Cardiac septum (tissue), 1 donor: ENCODE results near the gene P3H3. TPM values are rescaled to one million over a fixed set of nuclear protein-coding genes. Genes with fewer than 3 reads are reported as not detected.

ENCODE experiments used
- DNase-seq: peaks from one replicate; pipeline ENCODE4 v3.0.0-alpha.2; 2020; ENCODE audit warnings: low spot score
- intact Hi-C: fragments of 100-400 bp; cut with DNase I; formaldehyde crosslinking; loops from one replicate; pipeline ENCODE4 v1.14.0; 2022
- total RNA-seq: library from RNA; stranded (reverse); fragmentation: NEBNext Ultra II Directional; extraction: Animal tissue kit (Norgen Biotek cat#: 25700); gene quantifications from one replicate; pipeline ENCODE4 v1.2.1, GENCODE V29; 2021
- donor health status: DM: no; HTN: no; CAD: no.

The P3H3 gene
- total RNA-seq, 1 donor from 2014 or later = 25.7 TPM

DNA sequence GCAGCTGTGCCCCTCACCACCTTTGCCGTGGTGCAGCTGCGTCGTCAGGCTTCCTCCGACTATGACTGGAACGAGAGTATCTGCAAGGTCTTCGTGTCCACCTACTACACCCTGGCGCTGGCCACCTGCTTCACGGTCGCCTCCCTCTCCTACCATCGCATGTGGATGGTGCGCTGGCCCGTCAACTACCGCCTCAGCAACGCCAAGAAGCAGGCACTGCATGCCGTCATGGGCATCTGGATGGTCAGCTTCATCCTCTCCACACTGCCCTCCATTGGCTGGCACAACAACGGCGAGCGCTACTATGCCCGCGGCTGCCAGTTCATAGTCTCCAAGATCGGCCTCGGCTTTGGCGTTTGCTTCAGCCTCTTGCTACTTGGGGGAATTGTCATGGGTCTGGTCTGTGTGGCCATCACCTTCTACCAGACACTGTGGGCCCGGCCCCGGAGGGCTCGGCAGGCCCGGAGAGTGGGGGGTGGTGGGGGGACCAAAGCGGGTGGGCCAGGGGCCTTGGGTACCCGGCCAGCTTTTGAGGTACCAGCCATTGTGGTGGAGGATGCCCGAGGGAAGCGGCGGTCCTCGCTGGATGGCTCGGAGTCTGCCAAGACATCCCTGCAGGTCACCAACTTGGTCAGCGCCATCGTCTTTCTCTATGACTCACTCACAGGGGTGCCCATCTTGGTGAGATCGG, 4.0 kb upstream of the P3H3 start:
- no peak for DNase-seq
- intact Hi-C loops = no loop called here

DNA sequence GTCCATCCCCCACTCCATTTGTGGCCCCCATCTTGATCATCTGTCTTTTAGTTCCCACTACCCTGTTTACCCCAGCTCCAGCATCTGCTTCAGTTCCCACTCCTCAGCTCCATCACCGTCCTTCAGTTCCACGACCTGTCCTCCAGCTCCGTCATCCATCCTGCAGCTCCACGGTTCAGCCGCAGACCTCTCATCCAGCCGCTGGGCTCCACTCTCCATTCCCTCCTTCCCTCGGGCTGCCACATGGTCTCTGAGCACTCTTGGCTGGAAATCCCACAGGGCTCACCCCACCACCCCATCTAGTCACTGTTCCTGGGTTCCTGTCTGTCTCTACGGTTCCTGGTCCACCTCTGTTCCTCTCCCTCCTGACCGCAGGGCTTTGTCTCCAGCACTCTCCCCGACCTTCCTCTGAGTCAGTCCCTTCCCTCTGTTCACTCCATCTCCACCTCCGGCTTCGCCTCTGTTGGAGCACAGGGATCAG, 3.3 kb upstream of the P3H3 start:
- intact Hi-C loops = loop anchor here (5.0 kb wide), 3 partner anchors 58 to 213 kb away; partner anchors contain the start of genes MLF2 and PTMS

GRCh38 chr12:6825398-6826124, 2.6 kb upstream of the P3H3 start:
- peak; percentile 93 for DNase-seq
- intact Hi-C loops = loop anchor here (5.0 kb wide), 3 partner anchors 58 to 213 kb away; partner anchors contain the start of genes MLF2 and PTMS

More for the DNA sequence above, 3.3 kb upstream of the P3H3 start:
- DNase-seq = no peak

- intact Hi-C loops = loop anchor here (5.0 kb wide), 3 partner anchors 59 to 214 kb away; partner anchors contain the start of genes MLF2 and PTMS
- DNase-seq = no peak
Measured at GRCh38 chr12:6826125-6826733, 2.0 kb upstream of the P3H3 start.

DNA sequence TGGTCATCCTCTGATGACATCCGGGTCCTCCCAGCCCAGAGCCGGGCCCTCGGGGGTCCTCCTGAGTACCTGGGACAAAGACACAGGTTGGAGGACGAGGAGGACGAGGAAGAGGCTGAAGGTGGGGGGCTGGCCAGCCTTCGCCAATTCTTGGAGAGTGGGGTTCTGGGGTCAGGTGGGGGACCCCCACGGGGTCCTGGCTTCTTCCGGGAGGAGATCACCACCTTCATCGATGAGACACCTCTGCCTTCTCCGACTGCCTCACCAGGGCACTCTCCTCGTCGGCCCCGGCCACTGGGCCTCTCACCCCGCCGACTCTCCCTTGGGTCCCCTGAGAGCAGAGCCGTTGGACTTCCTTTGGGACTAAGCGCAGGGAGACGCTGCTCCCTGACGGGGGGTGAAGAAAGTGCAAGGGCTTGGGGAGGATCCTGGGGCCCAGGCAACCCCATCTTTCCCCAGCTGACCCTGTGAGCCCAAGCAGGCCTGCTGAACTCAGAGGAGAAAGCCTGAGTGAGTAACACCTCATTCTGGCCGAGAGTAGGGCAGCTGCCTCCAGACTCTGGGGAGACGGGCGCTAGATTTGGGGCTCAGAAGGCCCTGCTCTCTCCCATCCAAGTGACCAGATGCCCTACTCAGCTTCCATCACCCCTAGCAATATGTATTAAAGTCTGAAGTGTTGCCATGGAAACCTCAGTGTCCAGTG, 1.3 kb upstream of the P3H3 start:
- intact Hi-C loops = loop anchor here (5.0 kb wide), 3 partner anchors 60 to 215 kb away; partner anchors contain the start of genes MLF2 and PTMS
- no peak for DNase-seq

- intact Hi-C loops = loop anchor here (5.0 kb wide), 3 partner anchors 60 to 215 kb away; partner anchors contain the start of genes MLF2 and PTMS
- DNase-seq = peak; percentile 90
Measured at GRCh38 chr12:6827437-6827911, 733 bp upstream of the P3H3 start.

- intact Hi-C loops = loop anchor here (5.0 kb wide), 3 partner anchors 62 to 217 kb away; partner anchors contain the start of genes MLF2 and PTMS
- no peak for DNase-seq
Measured at GRCh38 chr12:6828781-6829535, 751 bp downstream of the P3H3 start.

GRCh38 chr12:6829536-6830220, 1.5 kb downstream of the P3H3 start:
- intact Hi-C loops = loop anchor here (5.0 kb wide), 3 partner anchors 62 to 217 kb away; partner anchors contain the start of genes MLF2 and PTMS
- DNase-seq = no peak

DNA sequence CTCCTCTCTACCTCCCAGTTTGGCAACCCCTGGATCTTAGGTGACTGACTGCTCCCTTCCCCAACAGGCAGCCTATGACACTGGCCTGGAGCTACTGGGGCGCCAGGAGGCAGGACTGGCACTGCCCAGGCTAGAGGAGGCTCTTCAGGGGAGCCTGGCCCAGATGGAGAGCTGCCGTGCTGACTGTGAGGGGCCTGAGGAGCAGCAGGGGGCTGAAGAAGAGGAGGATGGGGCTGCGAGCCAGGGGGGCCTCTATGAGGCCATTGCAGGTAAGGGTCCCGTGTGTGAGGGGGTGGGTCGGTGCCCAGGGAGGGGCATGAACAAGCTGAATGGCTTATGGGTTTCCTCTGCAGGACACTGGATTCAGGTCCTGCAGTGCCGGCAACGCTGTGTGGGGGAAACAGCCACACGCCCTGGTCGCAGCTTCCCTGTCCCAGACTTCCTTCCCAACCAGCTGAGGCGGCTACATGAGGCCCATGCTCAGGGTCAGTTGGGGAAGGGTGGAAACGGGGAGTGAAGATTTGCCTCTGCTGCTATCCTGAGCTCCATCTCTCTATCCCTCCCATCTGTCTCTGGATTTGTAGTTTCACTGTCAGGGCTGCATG, 2.2 kb downstream of the P3H3 start:
- intact Hi-C loops = no loop called here
- DNase-seq = no peak

- intact Hi-C loops = no loop called here
- no peak for DNase-seq
Measured at GRCh38 chr12:6830999-6831398, 2.8 kb downstream of the P3H3 start.

DNA sequence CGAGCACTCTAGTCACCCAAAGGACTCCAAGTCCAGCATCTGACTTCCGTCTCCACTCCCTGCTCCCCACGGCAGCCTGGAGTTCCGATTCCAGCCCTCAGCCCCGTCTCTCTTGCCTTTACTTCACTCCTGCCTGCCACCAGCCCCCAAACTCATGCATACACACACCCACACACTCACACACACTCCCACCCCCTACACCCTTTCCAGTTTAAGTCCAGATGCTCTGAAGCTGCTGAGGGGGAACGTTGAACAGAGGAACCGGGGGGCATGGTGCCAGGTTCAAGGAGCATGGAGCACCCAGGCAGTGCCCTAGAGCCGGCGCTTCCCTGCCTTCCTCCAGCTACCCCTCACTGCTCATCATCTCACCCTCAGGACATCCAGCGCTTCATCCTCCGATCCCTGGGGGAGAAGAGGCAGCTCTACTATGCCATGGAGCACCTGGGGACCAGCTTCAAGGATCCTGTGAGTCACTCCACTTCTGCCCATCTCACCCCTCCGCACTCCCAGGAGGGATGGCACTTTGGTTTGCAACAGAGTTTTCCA, 3.3 kb downstream of the P3H3 start:
- intact Hi-C loops = no loop called here
- no peak for DNase-seq

DNA sequence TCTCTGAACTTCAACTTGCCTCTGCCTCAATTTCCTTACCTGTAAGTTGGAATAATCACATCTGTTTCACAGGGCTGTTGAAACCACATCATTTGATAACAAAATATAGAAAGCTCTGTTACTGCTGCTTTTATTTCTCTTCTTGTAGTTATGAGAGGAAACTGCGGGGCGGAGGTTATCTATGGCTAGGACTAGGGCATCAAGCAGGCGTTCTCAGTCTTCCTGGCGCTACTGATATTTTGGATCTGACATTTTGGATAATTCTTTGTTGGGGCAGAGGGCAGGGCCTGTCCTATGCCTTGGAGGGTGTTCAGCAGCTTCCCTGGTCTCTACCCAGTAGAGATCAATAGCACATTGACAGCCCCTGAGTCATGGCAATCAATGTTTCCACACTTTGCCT, 3.9 kb downstream of the P3H3 start:
- intact Hi-C loops = no loop called here
- DNase-seq = no peak

- no peak for DNase-seq
- intact Hi-C loops = no loop called here
Measured at GRCh38 chr12:6833189-6833890, 5.1 kb downstream of the P3H3 start.

GRCh38 chr12:6834254-6834653, 6.0 kb downstream of the P3H3 start:
- intact Hi-C loops = no loop called here
- DNase-seq = no peak

GRCh38 chr12:6834873-6835272, 6.7 kb downstream of the P3H3 start:
- no peak for DNase-seq
- intact Hi-C loops = no loop called here

- DNase-seq = no peak
- intact Hi-C loops = no loop called here
Measured at GRCh38 chr12:6836851-6837250, 8.6 kb downstream of the P3H3 start.
